HG03025 (cell line): ENCODE data around the gene PLPPR2.
"Not testable (repeated sequence)": the region's sequence is repeated elsewhere in the genome, so short reads cannot be mapped to it uniquely, and the experiment has no call there.

Experiments
- ATAC-seq: cut with Tn5 transposase; IDR thresholded peaks from one replicate; pipeline ENCODE4 v1.9.1; 2021; ENCODE audit warnings: mild to moderate bottlenecking, moderate library complexity; ENCODE audit not compliant: unreplicated experiment, low FRiP score

PLPPR2 gene, protein sequence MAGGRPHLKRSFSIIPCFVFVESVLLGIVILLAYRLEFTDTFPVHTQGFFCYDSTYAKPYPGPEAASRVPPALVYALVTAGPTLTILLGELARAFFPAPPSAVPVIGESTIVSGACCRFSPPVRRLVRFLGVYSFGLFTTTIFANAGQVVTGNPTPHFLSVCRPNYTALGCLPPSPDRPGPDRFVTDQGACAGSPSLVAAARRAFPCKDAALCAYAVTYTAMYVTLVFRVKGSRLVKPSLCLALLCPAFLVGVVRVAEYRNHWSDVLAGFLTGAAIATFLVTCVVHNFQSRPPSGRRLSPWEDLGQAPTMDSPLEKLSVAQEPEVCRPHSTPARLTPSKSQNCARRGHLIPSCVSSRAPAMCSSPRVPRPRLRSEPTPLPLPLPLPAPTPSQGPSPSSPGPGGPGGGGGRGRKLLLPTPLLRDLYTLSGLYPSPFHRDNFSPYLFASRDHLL

DNA sequence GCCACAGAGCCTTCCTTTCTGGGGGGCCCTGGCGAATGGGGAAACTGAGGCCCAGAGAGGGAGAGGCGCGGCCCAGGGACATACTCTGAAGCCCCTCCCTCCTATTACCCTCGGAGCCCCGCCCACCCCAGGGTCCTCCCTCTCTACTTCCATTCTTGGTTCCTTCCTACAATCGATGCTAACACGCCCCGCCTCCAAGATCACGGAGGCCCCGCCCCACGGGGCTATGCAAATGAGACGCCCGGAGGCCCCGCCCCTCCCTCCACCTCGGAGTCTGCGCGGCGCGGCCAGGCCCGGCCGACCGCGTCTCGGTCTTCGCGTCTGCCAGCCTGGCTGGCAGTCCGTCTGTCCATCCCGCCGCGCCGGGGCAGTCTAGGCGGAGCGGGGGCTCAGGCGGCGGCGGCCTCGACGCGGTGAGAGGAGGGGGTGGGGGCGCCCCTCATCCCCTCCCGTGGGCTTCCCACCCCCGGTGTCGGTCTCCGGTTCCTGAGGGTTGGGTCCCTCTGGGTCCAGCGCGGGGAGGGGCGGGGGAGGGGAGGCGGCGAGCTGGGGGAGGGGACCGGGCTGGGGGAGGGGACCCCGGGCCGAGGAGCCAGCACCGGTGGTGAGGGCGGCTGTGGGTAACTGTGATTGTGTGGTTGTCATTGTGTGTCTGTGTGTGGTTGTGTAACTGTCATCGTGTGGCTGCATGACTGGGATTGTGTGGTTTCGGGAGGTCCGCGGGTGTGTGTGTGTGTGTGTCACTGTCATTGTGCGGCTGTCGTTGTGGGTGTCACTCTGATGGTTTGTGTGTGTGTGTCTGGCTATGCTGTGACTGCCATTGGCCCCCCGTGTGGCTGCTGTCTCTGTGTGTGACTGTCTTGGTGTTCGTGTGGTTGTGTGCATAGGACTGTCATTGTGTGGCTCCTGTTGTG is at the start of gene PLPPR2:
Gene PLPPR2, plus strand, starts transcription at position 273 of the 914 bp plus-strand sequence. CDS start 2,242 bp downstream, outside the sequence.
- no peak for ATAC-seq

DNA sequence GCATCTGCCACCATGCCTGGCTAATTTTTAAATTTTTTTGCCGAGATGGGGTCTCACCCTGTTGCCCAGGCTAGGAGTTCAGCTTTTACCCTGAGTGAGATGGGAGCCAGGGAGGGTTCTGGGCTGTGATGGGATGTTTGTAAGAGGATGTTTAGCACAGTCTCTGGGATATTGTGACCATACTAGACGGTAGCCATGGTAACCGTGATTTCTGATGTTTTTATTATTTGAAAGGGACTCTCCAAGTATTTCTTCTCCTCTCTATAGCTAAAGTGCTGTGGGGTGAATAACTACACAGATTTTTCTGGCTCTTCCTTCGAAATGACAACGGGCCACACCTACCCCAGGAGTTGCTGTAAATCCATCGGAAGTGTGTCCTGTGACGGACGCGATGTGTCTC is 48.9 kb upstream of the PLPPR2 start:
- ATAC-seq: no peak

DNA sequence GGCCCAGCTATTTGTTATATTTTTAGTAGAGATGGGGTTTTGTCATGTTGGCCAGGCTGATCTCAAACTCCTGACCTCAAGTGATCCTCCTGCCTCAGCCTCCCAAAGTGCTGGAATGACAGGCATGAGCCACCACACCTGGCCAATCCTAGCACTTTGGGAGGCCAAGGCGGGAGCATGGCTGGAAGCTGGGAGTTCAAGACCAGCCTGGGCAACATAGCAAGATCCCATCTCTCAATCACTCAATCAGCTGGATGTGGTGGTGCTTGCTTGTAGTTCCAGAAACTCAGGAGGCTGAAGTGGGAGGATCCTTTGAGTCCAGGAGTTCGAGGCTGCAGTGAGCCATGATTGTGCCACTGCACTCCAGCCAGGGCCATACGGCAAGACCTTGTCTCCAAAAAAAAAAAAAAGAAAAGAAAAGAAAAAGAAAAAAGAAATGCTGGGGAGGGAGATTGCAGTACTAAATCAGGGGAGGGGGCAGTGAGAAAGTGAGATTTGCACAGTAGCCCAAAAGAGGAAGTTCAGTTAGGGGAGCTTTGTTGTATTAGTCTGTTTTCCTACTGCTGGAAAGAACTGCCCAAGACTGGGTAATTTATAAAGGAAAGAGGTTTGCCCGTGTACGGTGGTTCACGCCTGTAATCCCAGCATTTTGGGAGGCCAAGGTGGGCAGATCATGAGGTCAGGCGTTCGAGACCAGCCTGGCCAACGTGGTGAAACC is 34.8 kb upstream of the PLPPR2 start:
- not testable (repeated sequence) for ATAC-seq

DNA sequence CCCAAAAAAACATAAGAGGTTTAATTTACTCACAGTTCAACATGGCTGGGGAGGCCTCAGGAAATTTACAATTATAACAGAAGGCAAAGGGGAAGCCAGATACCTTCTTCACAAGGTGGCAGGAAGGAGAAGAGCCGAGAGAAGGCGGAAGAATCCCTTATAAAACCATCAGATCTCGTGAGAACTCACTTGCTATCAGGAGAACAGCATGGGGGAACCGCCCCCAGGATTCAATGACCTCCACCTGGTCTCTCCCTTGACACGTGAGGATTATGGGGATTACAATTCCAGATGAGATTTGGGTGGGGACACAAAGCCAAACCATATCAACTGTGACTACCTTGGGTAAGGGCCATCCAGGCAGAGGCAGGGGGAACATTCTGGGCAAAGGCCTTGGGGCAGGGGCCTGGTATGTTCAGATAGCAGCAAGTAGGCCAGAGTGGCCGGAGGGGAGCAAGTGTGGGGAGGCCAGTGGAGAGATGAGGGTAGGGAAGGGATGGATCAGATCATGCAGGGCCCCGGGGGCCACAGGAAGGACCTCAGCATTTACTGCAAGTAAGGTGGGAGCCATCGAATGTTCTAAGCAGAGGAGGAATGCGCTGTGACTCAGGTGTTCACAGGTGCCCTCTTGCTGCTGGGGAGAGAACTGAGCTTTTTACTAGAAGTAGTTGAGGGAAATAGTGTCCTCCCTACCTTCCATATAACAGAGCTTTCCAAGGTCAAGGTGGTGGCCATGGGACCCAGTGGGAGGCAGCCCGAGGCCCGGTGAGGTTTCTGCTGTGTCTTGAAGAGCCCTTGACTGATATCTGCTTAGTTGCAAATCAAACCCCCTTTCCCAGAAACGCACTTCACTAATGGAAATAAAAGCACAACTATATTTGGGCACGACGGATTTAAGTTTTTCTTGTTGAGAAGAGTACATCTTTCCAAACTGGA is 33.8 kb upstream of the PLPPR2 start:
- no peak for ATAC-seq

DNA sequence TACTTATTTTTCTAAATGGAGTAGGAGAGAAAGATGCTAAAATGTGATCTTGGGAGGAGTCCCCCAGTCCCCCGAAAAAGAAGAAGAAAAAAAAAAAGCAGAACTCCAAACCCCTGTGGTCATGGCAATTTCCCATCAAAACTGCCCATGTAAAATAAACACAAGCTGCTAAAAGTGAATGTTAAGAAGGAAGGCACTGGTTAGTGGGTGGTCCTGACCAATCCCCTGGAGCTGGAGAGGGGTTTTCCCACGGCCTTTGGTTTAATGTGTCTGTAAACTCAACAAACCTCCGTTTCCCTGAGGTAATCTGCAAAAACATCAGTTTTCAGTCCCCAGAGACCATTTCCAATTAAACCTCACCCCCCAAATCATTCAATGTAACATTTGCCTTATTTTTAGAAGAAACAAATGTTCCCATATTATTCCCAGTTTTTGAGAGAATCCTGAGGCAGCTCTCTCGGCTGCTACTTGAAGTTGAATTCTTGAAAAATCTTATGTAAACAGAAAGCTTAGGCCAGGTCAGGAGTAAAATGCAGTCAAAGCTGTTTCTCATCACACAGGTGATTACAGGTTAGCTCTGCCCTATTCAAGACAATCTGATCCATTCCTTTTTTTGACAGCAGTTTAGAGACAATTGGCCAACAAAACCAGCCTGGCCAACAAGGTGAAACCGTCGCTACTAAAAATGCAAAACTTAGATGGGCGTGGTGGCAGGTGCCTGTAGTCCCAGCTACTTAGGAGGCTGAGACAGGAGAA is 32.8 kb upstream of the PLPPR2 start:
- ATAC-seq: no peak

DNA sequence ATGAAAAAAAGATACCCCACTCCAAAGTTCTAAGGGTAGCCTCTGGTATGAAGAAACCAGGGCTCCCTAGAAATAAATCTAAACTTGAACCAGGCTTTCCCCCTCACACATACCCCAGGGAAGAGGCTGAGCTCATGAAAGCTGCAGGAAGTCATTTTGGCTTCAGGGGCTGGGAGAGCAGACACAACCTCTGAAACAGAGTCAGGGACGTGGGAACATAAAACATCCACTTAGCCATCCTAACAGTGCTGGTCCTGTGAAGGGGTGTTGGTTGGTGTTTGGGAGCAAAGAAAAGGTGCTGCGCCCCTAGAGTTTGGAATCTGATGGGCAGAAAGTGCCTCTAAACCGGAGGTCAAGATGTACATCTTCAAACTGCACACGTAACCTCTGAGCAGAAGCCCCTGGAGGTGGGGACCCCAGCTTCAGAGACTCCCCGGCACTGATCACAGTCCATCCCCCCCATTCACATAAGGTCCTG is 31.6 kb upstream of the PLPPR2 start:
- ATAC-seq: no peak

DNA sequence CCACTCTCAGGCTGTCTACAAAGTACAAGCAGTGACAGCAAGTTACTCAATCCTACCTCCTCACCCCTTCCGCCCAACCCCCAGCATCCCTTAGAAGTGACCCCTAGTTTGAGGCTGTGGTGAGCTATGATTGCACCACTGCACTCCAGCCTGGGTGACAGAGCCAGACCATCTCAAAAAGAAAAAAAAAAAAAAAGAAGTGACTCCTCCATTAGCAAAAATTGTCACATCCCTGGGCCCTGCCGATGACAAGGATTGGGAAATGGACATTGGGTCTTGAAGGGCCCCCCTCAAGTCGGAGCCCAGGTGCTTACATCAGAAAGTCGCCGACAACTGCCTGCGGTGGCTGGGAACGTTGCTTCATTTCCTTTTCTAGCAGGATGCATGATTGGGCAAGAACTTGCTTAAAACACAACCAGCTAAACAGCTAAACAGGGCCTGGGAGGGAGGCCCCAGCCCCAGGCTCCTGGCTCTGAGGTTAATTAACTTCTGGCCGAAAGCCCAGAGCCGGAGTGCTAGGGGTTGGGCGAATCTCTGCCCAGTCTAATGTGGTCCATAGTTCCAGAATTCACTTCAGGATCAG is 31.1 kb upstream of the PLPPR2 start:
- ATAC-seq: no peak

DNA sequence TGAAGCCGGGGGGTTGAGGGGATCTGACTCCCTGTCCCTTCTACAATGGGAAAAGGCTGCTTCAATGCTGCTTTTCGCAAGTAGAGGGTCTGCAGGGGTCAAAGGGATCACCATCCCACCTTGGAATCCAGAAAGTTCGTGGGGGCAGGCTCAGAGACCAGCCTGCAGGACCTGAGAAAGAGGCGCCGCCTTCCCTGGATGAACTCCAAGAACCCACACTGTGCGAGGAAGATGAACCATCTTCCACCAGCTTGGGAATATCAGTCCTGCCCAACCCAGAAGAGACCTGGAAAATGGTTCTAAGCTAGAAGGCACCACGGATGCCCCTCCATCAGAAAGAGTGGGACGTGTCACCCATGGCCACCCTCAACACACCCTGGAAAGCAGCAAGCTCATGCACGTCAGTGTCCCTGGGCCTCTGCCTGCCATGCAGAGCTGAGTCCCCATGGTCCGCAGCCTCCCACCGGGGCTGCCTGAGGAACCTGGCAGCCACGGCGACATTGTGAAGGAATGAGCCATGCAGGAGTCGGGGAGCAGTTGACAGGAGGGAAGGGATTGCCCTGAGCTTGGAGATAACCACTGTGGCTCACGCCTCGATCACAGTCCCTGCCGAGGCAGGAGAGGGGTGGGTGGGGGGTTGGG is 30.4 kb upstream of the PLPPR2 start:
- no peak for ATAC-seq

DNA sequence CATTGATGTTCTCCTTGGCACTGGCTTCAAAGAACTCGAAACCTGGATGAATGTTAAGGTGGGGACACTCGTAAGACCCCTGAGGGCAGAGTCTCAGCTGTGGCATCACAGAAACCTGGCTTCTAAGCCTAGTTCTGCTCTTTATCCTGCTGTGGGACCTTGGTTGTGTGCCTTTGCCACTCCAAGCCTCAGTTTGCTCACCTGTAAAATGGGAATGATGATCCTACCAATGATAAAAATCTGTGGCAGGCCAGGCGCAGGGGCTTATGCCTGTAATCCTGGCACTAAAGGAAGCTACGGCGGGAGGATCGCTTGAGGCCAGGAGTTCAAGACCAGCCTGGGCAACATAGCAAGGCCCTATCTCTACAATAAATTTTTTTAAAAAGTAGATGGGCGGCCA is 29.7 kb upstream of the PLPPR2 start:
- ATAC-seq: no peak

DNA sequence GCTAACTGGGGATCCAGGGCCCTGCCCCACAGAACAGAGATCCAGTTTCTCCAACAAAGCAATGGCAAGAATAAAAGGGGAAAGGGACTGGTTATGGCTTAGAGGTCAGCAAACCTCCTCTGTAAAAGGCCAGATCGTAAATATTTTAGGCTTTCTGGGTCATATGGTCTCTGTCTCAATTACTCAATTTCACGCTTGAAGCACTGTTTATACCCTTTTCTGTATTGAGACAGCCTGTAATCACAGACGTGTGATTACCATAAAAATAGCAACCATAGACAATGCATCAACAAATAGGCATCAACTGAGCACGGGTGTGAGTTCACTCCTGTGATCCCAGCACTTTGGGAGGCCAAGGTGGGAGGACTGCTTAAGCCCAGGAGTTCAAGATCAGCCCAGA is 25.1 kb upstream of the PLPPR2 start:
- ATAC-seq: no peak

DNA sequence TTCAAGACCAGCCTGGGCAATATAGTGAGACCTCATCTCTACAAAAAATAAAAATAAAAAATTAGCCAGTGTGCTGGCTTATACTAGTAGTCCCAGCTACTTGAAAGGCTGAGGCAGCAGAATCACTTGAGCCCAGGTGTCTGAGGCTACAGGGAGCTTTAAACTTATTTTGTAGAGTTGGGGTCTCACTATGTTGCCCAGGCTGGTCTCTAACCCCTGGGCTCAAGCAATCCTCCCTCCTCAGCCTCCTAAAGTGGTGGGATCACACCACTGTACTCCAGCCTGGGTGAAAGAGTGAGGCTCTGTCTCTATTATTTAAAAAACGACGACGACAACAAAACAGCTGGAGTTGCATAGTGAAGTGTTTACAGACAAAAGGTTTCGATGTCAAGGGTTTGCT is 23.7 kb upstream of the PLPPR2 start:
- no peak for ATAC-seq

DNA sequence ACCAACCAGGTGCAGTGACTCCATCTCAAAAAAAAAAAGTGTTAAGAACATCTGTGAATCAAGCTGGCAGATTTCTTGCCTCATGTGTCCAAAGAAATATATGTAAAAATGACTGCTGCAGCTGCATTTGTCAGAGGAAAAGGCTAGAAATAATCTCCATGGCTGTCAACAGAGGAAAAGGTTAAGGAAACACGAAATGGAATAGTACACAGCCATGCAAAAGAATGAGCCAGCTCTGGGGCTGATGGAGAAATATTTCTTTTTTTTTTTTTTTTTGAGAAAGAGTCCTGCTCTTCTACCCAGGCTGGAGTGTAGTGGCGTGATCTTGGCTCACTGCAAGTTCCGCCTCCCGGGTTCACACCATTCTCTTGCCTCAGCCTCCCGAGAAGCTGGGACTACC is 22.4 kb upstream of the PLPPR2 start:
- no peak for ATAC-seq

DNA sequence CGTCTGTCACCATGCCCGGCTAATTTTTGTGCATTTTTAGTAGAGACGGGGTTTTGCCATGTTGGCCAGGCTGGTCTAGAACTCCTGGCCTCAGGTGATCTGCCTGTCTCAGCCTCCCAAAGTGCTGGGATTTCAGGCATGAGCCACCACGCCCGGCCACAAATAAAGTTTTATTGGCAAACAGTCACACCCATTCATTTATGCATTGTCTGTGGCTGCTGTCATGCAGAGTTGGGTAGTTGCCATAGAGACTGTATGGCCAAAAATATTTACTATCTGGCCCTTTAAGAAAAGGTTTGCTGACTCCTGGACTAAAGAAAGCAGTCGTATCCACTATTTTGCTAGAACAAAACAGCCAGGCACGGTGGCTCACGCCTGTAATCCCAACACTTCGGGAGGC is 21.4 kb upstream of the PLPPR2 start:
- not testable (repeated sequence) for ATAC-seq

DNA sequence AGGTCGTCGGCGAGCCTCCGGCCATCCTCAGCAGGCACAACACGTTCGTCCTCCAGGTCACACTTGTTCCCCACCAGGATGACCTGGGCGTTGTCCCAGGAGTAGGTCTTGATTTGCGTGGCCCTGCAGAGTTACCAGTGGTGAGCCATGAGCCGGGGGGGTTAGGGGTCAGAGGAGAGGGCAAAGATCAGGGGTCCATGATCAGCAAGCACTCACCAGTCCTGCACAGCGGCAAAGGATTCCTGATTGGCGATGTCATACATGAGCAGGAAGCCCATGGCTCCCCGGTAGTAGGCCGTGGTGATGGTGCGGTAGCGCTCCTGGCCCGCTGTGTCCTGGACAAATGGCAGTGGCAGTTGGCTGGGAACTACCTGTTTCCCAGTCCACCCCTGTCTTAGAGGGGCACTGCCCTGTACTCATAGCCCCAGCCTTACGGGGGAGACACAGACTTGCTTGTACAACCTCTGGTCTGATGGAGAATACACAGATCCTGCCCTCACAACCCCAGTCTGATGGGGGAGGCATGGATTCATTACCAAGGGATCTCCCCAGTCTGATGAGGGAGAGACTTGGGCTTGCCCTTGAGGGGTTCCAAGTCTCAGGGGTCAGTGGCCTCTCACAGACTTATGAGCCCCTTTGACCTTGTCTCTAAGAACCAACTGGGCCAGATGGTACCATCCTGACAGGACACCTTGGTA is 19.6 kb upstream of the PLPPR2 start:
- no peak for ATAC-seq

DNA sequence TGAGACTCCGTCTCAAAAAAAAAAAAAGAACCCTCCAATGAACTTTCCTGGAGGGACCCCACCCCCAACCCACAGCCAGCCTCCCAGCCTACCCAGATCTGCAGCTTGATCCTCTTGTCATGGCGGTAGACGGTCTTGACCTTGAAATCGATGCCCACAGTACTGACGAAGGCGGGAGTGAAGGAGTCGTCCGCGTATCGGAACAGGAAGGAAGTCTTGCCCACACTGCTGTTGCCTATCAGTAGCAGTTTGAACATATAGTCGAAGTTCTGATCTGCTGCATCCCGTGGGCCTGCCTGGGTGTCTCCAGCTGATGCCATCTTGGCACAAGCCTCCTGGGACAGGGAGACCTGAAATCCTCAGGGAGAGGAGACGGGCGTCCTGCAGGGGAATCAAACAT is 18.2 kb upstream of the PLPPR2 start:
- ATAC-seq: no peak

DNA sequence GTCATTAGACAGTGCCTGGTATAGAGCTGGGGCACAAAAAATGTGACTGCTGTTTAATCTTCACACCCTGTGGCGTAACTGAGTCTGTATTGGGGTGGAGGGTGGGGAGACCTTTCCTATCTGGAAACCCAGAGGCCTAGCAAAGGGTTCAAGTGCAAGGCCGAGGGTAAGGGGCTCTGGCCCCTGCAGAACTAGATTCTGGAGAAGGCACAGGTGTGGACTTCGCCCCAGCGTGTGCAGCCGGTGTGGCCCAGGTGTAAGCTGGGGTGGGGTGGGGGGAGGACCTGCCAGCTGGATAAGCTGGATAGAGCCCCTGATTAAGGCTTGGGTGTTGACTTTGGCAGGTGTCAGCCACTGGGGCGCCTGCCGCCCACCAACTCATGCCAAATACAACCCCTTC is 17.1 kb upstream of the PLPPR2 start:
- no peak for ATAC-seq

DNA sequence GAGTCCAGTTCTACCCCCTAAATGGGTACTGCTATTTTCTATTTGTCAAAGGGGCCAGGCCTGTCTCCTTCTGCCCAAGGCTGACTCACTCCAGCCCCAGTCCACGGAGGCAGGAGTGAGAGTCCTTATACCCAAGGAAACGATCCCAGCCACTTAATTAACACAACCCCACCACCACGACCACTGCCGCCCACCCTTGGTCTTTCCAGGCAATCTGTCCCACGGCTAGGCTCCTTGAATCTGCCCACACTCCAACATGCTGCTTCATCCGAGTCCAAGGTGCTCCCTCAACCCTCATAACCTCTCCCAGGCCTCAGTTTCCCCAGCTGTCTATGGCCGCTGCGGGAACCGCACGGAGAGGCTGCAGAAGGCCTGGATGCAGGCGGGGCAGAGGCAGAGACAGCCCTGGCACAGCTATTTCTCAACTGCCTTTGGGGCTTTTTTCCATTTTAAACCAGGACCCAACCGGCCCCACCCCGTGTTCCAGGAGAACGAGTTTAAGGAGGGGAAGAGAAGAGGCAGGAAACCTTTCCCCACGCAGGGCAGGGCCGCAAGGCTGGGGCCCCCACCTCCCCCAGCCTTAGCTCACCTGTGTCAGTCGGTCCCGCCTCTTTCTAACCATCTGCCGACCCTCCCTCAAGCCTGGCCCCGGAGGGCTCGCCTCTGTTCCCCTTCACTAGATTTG is 16.5 kb upstream of the PLPPR2 start:
- ATAC-seq: no peak
